Fibroblast of lung (primary cell): ENCODE results near the gene PDE11A. TPM values are rescaled to one million over a fixed set of nuclear protein-coding genes. Genes with fewer than 3 reads are reported as not detected.

Experiments used
- DNase-seq, 2 donors: peaks; one replicate each; pipeline versions ENCODE4 v3.0.0 to v3.0.0-alpha.2; 2010; ENCODE audit warnings: low read depth in 2 of 2
- H2AFZ ChIP-seq: 2 replicates; pipeline ENCODE4 v1.5.1; 2012; ENCODE audit warnings: low read length, control low read depth, inconsistent platforms
- H3K27ac ChIP-seq: 2 replicates; pipeline ENCODE4 v1.5.1; 2011; ENCODE audit warnings: low read length, control low read depth; ENCODE audit not compliant: insufficient read depth
- H3K27me3 ChIP-seq: 2 replicates; pipeline ENCODE4 v1.5.1; 2011; ENCODE audit warnings: mild to moderate bottlenecking, low read length; ENCODE audit not compliant: control insufficient read depth, insufficient read depth
- H3K36me3 ChIP-seq: 2 replicates; pipeline ENCODE4 v1.5.1; 2011; ENCODE audit warnings: low read length; ENCODE audit not compliant: control insufficient read depth, insufficient read depth
- H3K4me1 ChIP-seq: 2 replicates; pipeline ENCODE4 v1.5.1; 2011; ENCODE audit warnings: low read length; ENCODE audit not compliant: control insufficient read depth, insufficient read depth; ENCODE audit errors: extremely low read depth
- H3K4me2 ChIP-seq: 2 replicates; pipeline ENCODE4 v1.5.1; 2011; ENCODE audit warnings: low read length, control low read depth; ENCODE audit not compliant: insufficient read depth; ENCODE audit errors: extremely low read depth
- H3K4me3 ChIP-seq, 4 experiments: fragments of 200-600 bp in 1 of 4; sonication (generic) in 1 of 4; replicated peaks in 1 of 4; 2 replicates each; pipeline ENCODE4 v1.5.1; 2011 to 2016; ENCODE audit warnings: low read length in 4 of 4, low read depth in 3 of 4, mild to moderate bottlenecking in 3 of 4, control low read depth in 2 of 4, inconsistent platforms in 1 of 4, mixed read lengths in 1 of 4; ENCODE audit not compliant: insufficient read depth in 1 of 4; ENCODE audit errors: control extremely low read depth in 1 of 4
- H3K79me2 ChIP-seq: 2 replicates; pipeline ENCODE4 v1.5.1; 2012; ENCODE audit warnings: mild to moderate bottlenecking, low read length, inconsistent platforms; ENCODE audit not compliant: control insufficient read depth, insufficient read depth
- H3K9ac ChIP-seq: 2 replicates; pipeline ENCODE4 v1.5.1; 2011; ENCODE audit warnings: mild to moderate bottlenecking, low read length, control low read depth; ENCODE audit not compliant: insufficient read depth
- H3K9me3 ChIP-seq: 2 replicates; pipeline ENCODE4 v1.5.1; 2012; ENCODE audit warnings: low read depth, low read length; ENCODE audit not compliant: control insufficient read depth, insufficient read depth
- H4K20me1 ChIP-seq: 2 replicates; pipeline ENCODE4 v1.5.1; 2011; ENCODE audit warnings: low read length; ENCODE audit not compliant: control insufficient read depth, insufficient read depth; ENCODE audit errors: extremely low read depth
- EZH2 ChIP-seq: IDR thresholded peaks from 2 replicates; pipeline ENCODE4 v1.5.1; 2012; ENCODE audit warnings: low read length, control low read depth, mild to moderate bottlenecking; ENCODE audit errors: missing control alignments
- polyA plus RNA-seq, 2 donors: library from polyadenylated mRNA; depleted of rRNA in 1 of 2; stranded (reverse) in 1 of 2; unstranded in 1 of 2; fragments of >200 nt; gene quantifications; 2 replicates each; pipeline ENCODE4 v1.2.1, GENCODE V29; 2011 to 2012; ENCODE audit warnings: missing spikeins in 1 of 2
- total RNA-seq: library from RNA; depleted of rRNA; stranded (reverse); fragments of >200 nt; gene quantifications from 2 replicates; pipeline ENCODE4 v1.2.1, GENCODE V29; 2014
- TF ChIP-seq, protein P1 (sequence below), 2 donors: IDR thresholded peaks in 1 of 2; conservative IDR thresholded peaks in 1 of 2; 1 replicate in 1 of 2; 2 replicates in 1 of 2; pipeline ENCODE4 v1.5.1; 2011 to 2012; ENCODE audit warnings: low read length in 2 of 2, control low read depth in 1 of 2, inconsistent platforms in 1 of 2, low read depth in 1 of 2, mild to moderate bottlenecking in 1 of 2

Gene PDE11A
- total and polyA plus RNA-seq, 2 donors (not counting 1 experiment from before 2014, with no cell fraction given): 0.03 to 0.33 TPM

DNA sequence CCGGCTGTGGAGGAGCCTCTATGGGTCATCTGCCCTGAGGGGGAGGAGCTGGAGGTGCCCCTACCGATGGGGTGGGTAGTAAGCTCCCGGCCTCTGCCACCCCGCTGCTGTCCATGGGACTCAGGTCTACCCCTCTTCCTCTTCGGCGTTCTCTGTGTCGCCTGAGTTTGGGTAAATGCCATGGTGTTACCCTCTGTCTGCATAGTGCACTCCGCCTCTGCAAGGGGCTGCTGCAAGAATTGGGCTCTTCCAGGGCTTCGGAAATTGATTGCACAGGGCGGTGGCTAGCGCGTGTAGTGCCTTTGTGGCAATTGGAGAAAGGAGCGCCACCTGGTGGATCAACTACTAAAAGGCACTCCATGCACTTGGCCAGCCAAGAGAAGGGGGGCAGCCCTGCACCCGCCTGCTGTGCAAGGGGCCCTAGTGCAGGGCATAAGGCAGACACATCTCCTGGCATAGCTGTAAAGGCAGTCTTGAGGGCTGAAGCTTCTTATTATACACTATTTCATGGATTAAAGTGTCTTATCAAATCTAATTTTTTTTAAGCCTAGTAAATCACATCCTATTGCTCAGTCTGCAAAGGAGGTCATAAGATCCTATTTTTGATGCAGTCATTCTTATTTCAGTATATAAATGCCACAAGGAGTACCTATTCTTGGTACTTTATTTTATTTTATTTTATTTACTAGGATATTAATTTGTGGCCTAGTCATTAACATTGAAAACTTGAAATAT lies 308.9 kb downstream of the PDE11A start:
- Histone ChIP-seq H3K27ac (no peak overlapping the region), H3K4me3 (no peak overlapping the region), H3K9me3 (no peaks in the 10 kb centered on the region), H2AFZ (peak overlapping the region; percentile 44), H4K20me1 (no peaks in the 10 kb centered on the region), H3K4me1 (no peaks in the 10 kb centered on the region), H3K4me2 (peak overlapping the region; percentile 33), H3K9ac (no peak overlapping the region), H3K79me2 (no peaks in the 10 kb centered on the region), H3K36me3 (no peaks in the 10 kb centered on the region), H3K27me3 (no peaks in the 10 kb centered on the region)
- DNase-seq: peak; percentile 54 to 73
- no peak for TF ChIP-seq EZH2
- TF ChIP-seq, protein P1, sequence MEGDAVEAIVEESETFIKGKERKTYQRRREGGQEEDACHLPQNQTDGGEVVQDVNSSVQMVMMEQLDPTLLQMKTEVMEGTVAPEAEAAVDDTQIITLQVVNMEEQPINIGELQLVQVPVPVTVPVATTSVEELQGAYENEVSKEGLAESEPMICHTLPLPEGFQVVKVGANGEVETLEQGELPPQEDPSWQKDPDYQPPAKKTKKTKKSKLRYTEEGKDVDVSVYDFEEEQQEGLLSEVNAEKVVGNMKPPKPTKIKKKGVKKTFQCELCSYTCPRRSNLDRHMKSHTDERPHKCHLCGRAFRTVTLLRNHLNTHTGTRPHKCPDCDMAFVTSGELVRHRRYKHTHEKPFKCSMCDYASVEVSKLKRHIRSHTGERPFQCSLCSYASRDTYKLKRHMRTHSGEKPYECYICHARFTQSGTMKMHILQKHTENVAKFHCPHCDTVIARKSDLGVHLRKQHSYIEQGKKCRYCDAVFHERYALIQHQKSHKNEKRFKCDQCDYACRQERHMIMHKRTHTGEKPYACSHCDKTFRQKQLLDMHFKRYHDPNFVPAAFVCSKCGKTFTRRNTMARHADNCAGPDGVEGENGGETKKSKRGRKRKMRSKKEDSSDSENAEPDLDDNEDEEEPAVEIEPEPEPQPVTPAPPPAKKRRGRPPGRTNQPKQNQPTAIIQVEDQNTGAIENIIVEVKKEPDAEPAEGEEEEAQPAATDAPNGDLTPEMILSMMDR (conservative IDR thresholded peaks at IDR 0.05 in 1 of 2, IDR thresholded peaks at IDR 0.05 in 1 of 2; ENCODE audit: low read depth in 1 of 2, low read length in 2 of 2): peak; percentile 61 to 82

DNA sequence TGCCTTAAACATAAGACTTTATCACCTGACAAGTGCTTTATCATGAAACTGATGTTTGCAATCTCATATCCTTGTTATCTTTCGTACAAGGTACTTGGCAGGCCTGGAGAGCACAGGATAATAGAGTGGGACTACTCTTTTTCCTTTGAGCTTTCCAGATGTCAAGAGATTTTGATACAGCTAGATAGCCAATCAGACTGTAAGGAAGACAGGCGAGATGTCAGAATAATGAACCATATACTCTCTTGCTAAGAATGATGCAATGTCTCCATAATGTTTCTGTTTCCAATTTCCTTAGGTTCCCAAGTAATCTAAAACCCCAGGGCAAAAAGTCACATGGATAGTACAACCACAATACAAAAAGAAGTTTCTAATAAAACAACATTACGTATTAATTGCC lies 313.1 kb downstream of the PDE11A start:
- Histone ChIP-seq H3K4me1 (no peaks in the 10 kb centered on the region), H2AFZ (no peak overlapping the region), H3K4me3 (no peak overlapping the region), H3K27me3 (no peaks in the 10 kb centered on the region), H3K36me3 (no peaks in the 10 kb centered on the region), H4K20me1 (no peaks in the 10 kb centered on the region), H3K79me2 (no peaks in the 10 kb centered on the region), H3K4me2 (no peak overlapping the region), H3K9me3 (no peaks in the 10 kb centered on the region), H3K27ac (no peak overlapping the region), H3K9ac (no peak overlapping the region)
- TF ChIP-seq, protein P1 (conservative IDR thresholded peaks at IDR 0.05 in 1 of 2, IDR thresholded peaks at IDR 0.05 in 1 of 2; ENCODE audit: low read depth in 1 of 2, low read length in 2 of 2): no peak
- TF ChIP-seq EZH2: no peak
- peak in 1 of 2 donors; percentile 31 for DNase-seq

DNA sequence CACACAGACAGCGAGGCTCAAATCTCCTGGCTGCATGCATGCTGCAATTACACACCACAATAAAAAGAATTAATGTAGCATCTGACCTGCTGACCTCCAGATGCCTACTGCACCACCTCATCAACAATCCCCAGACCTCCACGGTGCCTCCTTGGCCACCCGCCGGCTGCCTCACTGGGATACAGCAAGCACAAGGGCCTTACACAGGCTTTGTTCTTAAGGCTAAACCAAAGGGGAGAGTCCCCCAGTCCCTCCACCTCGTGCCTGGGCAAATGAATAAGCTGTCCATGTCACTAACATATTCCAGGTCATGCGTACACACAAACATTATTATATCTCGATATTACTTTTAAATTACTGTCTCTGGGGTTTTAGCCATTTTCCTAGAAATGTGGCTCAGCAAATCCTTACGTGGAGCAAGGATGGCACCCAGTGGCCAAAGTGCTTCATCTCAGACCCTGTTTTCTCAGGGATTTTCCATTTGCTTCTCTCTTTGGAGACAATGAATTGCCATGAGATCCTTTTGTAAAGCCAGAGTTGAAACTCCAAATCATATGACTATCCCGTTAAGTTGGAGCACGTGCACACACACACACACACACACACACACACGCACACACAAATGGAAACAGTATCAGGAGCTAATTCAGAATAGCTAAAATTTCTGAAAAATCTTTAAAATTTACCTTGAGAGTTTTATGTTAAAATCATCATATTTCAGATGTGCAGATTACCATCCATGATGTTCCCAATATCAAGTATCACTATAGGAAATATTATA lies 313.8 kb downstream of the PDE11A start:
- Histone ChIP-seq H2AFZ (no peak overlapping the region), H3K4me2 (no peak overlapping the region), H3K79me2 (no peaks in the 10 kb centered on the region), H3K4me1 (no peaks in the 10 kb centered on the region), H4K20me1 (no peaks in the 10 kb centered on the region), H3K27ac (no peak overlapping the region), H3K36me3 (no peaks in the 10 kb centered on the region), H3K9ac (no peak overlapping the region), H3K4me3 (no peak overlapping the region), H3K27me3 (no peaks in the 10 kb centered on the region), H3K9me3 (no peaks in the 10 kb centered on the region)
- TF ChIP-seq, protein P1 (conservative IDR thresholded peaks at IDR 0.05 in 1 of 2, IDR thresholded peaks at IDR 0.05 in 1 of 2; ENCODE audit: low read depth in 1 of 2, low read length in 2 of 2): peak; percentile 46 to 66
- no peak for TF ChIP-seq EZH2
- peak; percentile 55 to 70 for DNase-seq
